Esophagus muscularis mucosa (tissue), 4 donors: Measurements from ENCODE around the gene HSPG2.

ENCODE experiments used
- CTCF ChIP-seq, 3 experiments: fragments of 200-600 bp in 2 of 3; fragments of 450-650 bp in 1 of 3; sonication (generic) in 2 of 3; IDR thresholded peaks; one replicate each; pipeline ENCODE4 v1.5.1; 2017 to 2019; ENCODE audit warnings: antibody characterized with exemption in 3 of 3, mild to moderate bottlenecking in 2 of 3, moderate library complexity in 1 of 3
- EP300 ChIP-seq: sonication (generic); formaldehyde crosslinking; IDR thresholded peaks from one replicate; pipeline ENCODE4 v1.6.1; 2017; ENCODE audit warnings: antibody characterized with exemption
- POLR2A ChIP-seq: fragments of 450-650 bp; IDR thresholded peaks from one replicate; pipeline ENCODE4 v1.6.1; 2017; ENCODE audit warnings: antibody characterized with exemption, moderate library complexity, mild to moderate bottlenecking, low read depth
- POLR2AphosphoS5 ChIP-seq, 2 donors: sonication (generic); formaldehyde crosslinking; IDR thresholded peaks; one replicate each; pipeline ENCODE4 v1.6.1; 2017; ENCODE audit warnings: antibody characterized with exemption in 2 of 2

GRCh38 chr1:21816602-21817302, 120.4 kb downstream of the HSPG2 start:
- no peak for TF ChIP-seq POLR2AphosphoS5 (IDR thresholded peaks at IDR 0.05)
- TF ChIP-seq CTCF (IDR thresholded peaks at IDR 0.05): no peak
- no peak for TF ChIP-seq EP300
- TF ChIP-seq POLR2A: no peak
